Mucosa of rectum (tissue), 2 donors: ENCODE measurements around the gene FANCI.
"Not testable (repeated sequence)": the region's sequence is repeated elsewhere in the genome, so short reads cannot be mapped to it uniquely, and the experiment has no call there.

Source experiments
- H3K27ac ChIP-seq, 2 donors: one replicate each; pipeline ENCODE4 v1.7.0; 2013; ENCODE audit warnings: inconsistent platforms in 2 of 2, low read depth in 2 of 2, low read length in 2 of 2
- H3K27me3 ChIP-seq, 2 donors: one replicate each; pipeline ENCODE4 v1.7.0; 2013; ENCODE audit warnings: low read length in 2 of 2; ENCODE audit not compliant: control insufficient read depth in 2 of 2, insufficient read depth in 2 of 2
- H3K36me3 ChIP-seq, 2 donors: one replicate each; pipeline ENCODE4 v1.7.0; 2013; ENCODE audit warnings: low read length in 2 of 2; ENCODE audit not compliant: control insufficient read depth in 2 of 2, insufficient read depth in 2 of 2
- H3K4me1 ChIP-seq, 2 donors: one replicate each; pipeline ENCODE4 v1.7.0; 2013; ENCODE audit warnings: low read length in 2 of 2, mild to moderate bottlenecking in 1 of 2; ENCODE audit not compliant: control insufficient read depth in 2 of 2, insufficient read depth in 2 of 2
- H3K4me3 ChIP-seq, 2 donors: one replicate each; pipeline ENCODE4 v1.7.0; 2013; ENCODE audit warnings: low read length in 2 of 2
- H3K9ac ChIP-seq, 2 donors: one replicate each; pipeline ENCODE4 v1.7.0; 2013; ENCODE audit warnings: low read length in 2 of 2, low read depth in 1 of 2, mild to moderate bottlenecking in 1 of 2
- H3K9me3 ChIP-seq, 2 donors: one replicate each; pipeline ENCODE4 v1.7.0; 2013; ENCODE audit warnings: low read length in 2 of 2; ENCODE audit not compliant: control insufficient read depth in 2 of 2
- donor health status: healthy.
- donor health status: Normal muscosa, but diverticular disease.

Gene FANCI

DNA sequence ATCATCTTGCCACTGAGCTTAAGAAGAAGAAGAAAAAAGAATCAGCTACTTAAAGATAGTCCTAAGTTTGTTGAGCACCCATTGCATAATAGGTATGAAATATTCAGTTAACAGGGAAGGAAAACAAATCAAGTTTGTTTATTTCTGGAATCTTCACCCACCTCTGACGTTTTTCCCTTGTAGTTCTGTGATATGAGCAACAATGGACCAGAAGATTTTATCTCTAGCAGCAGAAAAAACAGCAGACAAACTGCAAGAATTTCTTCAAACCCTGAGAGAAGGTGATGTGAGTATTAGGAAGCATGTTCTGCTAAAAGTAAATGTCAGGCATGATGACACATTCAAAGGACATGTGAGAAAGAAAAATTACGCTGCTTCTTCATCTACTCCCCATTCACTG lies 3.7 kb downstream of the FANCI start:
- H3K27me3 ChIP-seq = no peaks in the 10 kb centered on the region
- no peaks in the 10 kb centered on the region for H3K9me3 ChIP-seq
- H3K9ac ChIP-seq = no peak overlapping the region
- peaks cover 7 to 11% of the 10 kb centered on the region in 2 donors for H3K4me1 ChIP-seq
- no peak overlapping the region for H3K27ac ChIP-seq
- H3K36me3 ChIP-seq = no peaks in the 10 kb centered on the region
- H3K4me3 ChIP-seq = no peak overlapping the region

DNA sequence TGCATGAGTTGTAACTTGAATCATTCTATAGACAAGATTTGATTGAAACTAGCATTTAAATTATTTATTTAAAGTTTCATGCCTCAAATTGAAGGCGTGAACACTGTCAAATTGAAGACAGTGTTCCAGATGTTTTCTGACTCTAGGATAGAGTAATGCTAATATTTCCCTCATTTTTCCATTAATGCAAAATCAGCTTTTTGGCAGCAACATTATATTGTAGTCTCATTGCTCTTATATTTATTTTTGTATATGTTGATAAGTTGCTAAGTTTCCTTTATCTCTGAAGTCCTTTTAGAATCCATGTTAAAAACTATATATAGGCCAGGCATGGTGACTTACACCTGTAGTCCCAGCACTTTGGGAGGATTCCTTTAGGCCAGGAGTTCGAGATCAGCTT lies 4.8 kb downstream of the FANCI start:
- Histone ChIP-seq H3K9ac (no peak overlapping the region), H3K4me3 (no peak overlapping the region), H3K4me1 (peaks cover 5 to 7% of the 10 kb centered on the region in 2 donors), H3K36me3 (no peaks in the 10 kb centered on the region), H3K27me3 (no peaks in the 10 kb centered on the region), H3K27ac (no peak overlapping the region), H3K9me3 (no peaks in the 10 kb centered on the region)

DNA sequence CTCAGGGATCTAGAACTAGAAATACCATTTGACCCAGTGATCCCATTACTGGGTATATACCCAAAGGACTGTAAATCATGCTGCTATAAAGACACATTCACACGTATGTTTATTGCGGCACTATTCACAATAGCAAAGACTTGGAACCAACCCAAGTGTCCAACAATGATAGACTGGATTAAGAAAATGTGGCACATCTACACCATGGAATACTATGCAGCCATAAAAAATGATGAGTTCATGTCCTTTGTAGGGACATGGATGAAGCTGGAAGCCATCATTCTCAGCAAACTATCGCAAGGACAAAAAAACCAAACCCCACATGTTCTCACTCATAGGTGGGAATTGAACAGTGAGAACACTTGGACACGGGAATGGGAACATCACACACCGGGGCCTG lies 6.4 kb downstream of the FANCI start:
- not testable (repeated sequence) for H3K27ac ChIP-seq, H3K4me3 ChIP-seq, H3K36me3 ChIP-seq, H3K9ac ChIP-seq, H3K4me1 ChIP-seq, H3K9me3 ChIP-seq, H3K27me3 ChIP-seq

DNA sequence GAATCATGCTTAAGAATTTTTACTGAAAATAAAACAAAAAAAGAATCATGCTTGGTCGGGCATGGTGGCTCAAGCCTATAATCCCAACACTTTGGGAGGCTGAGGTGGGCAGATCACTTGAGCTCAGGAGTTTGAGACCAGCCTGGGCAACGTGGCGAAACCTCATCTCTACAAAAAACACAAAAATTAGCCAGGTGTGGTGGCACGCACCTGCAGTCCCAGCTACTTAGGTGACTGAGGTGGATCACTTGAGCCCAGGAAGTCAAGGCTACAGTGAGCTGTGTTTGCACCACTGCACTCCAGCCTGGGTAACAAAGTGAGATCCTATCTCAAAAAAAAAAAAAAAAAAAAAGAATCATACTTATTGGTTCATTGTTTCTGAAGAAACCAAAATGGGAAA lies 33.5 kb downstream of the FANCI start:
- H3K27ac ChIP-seq, H3K27me3 ChIP-seq, H3K9ac ChIP-seq, H3K4me1 ChIP-seq, H3K36me3 ChIP-seq, H3K9me3 ChIP-seq, H3K4me3 ChIP-seq: not testable (repeated sequence)

DNA sequence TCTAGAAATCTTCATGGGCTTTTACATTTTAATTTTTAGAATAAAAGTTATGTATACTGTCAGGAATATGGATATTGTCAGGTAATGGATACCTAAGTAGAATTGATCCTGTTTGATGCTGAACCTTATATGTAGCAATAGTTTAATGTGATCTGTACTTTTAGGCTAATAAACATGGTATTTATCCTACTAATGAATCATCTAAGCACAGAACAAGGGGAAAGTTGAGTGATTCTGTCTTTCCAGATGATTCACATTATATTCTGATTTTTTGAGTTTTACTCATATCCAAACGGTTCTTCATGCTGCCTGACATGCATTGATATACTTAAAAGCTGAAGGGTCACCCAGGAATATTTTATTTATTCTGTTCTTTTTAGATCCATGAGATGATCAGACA lies 34.5 kb downstream of the FANCI start:
- Histone ChIP-seq H3K27ac (no peak overlapping the region), H3K9me3 (no peaks in the 10 kb centered on the region), H3K4me3 (no peak overlapping the region)

DNA sequence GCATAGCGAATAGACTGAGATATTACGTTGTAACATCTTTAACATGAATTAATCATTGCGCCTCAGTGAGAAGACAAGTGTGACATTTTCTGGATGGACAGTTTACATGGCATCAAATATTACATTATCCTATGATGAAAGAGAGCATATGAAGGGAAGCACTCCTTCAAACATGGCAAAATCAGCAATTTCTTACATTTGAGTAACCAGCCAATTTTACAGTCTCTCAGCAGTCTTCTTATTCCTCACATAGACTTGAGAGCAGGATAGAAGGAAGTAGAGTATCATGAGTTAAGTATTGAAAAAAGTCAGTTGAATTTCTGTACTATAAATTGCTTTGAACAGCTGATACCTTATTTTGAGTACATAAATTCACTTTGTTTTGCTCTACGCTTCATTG lies 38.9 kb downstream of the FANCI start:
- H3K9me3 ChIP-seq = no peaks in the 10 kb centered on the region
- no peak overlapping the region for H3K27ac ChIP-seq
- no peaks in the 10 kb centered on the region for H3K4me1 ChIP-seq
- H3K27me3 ChIP-seq = no peaks in the 10 kb centered on the region
- no peak overlapping the region for H3K4me3 ChIP-seq
- no peak overlapping the region for H3K9ac ChIP-seq
- no peaks in the 10 kb centered on the region for H3K36me3 ChIP-seq

More for the DNA sequence above, 34.5 kb downstream of the FANCI start:
- H3K9ac ChIP-seq = no peak overlapping the region
- no peaks in the 10 kb centered on the region for H3K36me3 ChIP-seq
- no peaks in the 10 kb centered on the region for H3K27me3 ChIP-seq
- H3K4me1 ChIP-seq = no peaks in the 10 kb centered on the region

DNA sequence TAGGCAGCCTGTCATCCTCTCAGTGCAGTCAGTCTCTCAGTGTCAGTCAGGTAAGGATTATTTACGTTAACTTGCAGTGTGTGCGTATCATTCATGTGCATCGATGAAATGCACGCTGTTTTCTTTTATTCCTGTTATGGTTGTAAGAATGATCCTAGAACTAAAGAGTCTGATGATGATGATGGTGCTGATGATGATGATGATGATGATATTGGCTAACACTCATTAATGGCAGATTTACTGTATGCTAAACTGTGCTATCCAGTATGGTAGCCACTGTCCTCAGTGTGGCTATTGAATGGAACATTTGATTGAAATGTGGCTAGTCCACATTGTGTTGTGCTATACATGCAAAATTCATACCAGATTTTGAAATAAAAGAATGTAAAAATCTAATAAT lies 39.4 kb downstream of the FANCI start:
- Histone ChIP-seq H3K4me3 (no peak overlapping the region), H3K27me3 (no peaks in the 10 kb centered on the region), H3K9ac (no peak overlapping the region), H3K9me3 (no peaks in the 10 kb centered on the region), H3K4me1 (no peaks in the 10 kb centered on the region), H3K36me3 (no peaks in the 10 kb centered on the region), H3K27ac (no peak overlapping the region)

DNA sequence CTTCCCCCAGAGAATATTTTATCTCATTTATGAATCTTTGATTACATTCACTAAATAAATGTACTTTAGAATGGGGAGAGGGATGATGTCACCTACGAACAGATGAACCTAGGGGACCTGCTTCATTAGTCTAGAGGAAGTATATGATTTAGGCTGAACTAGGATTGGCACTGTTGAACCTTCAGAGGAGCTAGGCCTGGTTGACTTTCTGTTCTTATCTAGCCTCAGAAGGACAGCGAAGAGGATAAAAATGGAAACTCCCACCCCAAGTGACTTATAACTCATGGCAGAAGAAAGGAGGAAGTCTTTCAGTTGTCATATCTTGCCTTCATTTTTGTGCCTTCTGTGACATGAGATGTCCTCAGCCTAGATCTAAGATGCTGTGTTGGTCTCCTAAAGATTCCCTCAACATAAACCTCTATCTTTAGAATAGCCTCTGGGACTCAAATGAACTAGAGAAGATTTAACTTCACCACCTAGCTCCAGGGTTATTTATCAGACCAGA lies 48.2 kb downstream of the FANCI start:
- Histone ChIP-seq H3K27me3 (no peaks in the 10 kb centered on the region), H3K4me1 (no peaks in the 10 kb centered on the region), H3K36me3 (peaks cover 0 to 3% of the 10 kb centered on the region in 2 donors), H3K9ac (no peak overlapping the region), H3K9me3 (no peaks in the 10 kb centered on the region), H3K27ac (no peak overlapping the region), H3K4me3 (no peak overlapping the region)

DNA sequence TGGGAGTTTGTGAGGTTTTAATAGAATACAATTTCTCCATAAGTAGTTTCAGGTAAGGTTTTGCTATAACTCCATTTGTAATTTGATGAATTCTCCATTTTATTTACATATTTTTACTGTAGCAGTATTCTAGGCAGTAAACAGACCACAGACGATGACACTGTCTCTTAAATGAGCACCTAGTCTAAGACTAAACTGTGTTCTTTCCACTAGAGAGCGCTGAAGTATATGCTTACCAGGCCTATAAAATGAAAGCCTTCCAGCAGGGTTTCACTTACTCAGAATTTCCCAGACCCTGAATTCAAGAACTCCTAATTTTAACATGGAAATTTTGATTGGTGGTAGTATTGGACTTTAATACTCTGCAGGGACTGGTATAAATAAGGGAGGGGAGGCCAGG lies 49.2 kb downstream of the FANCI start:
- no peaks in the 10 kb centered on the region for H3K9me3 ChIP-seq
- no peak overlapping the region for H3K27ac ChIP-seq
- H3K4me1 ChIP-seq = no peaks in the 10 kb centered on the region
- H3K36me3 ChIP-seq = peaks cover 0 to 3% of the 10 kb centered on the region in 2 donors
- H3K4me3 ChIP-seq = no peak overlapping the region
- H3K9ac ChIP-seq = no peak overlapping the region
- no peaks in the 10 kb centered on the region for H3K27me3 ChIP-seq

DNA sequence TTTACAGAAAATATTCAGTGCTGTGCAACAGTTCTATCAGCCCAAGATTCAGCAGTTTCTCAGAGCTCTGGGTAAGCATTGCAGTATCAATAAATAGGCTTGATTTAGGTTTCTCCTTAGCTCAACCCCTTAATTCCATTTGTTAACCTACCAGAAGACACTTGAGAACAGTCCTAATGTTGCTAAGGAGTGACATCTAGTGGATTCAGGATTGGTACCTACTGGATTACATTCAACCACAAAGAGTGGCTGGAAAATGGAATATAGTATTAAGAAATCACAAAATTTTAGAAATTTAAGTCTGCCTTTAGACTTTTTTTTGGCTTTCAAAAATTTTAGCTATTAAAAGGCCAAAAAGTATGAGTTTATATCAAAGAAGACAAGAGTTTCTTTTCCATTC lies 56.1 kb downstream of the FANCI start:
- Histone ChIP-seq H3K9ac (no peak overlapping the region), H3K4me3 (no peak overlapping the region), H3K27me3 (no peaks in the 10 kb centered on the region), H3K27ac (no peak overlapping the region), H3K9me3 (no peaks in the 10 kb centered on the region), H3K36me3 (peaks cover 4% of the 10 kb centered on the region in 2 donors), H3K4me1 (no peaks in the 10 kb centered on the region)
